GM19099 (cell line): Measurements from ENCODE around the gene CDC42EP2.

ENCODE experiments used
- POLR2A ChIP-seq: IDR thresholded peaks from 3 replicates; pipeline ENCODE4 v1.6.1; 2011; ENCODE audit warnings: low read depth; ENCODE audit not compliant: insufficient read length; ENCODE audit errors: extremely low read depth

Gene CDC42EP2

DNA sequence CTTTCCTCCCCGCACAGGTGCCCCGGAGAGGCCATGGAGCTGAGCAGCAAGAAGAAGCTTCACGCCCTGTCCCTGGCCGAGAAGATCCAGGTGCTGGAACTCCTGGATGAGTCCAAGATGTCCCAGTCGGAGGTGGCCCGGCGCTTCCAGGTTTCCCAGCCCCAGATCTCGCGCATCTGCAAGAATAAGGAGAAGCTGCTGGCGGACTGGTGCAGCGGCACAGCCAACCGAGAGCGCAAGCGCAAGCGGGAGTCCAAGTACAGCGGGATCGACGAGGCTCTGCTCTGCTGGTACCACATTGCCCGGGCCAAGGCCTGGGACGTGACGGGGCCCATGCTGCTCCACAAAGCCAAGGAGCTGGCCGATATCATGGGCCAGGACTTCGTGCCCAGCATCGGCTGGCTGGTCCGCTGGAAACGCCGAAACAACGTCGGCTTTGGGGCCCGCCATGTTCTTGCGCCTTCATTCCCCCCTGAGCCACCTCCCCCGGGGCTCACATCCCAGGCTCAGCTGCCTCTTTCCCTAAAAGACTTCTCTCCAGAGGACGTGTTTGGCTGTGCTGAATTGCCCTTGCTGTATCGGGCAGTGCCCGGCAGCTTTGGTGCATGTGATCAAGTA lies 41.2 kb downstream of the CDC42EP2 start:
- no peak for TF ChIP-seq POLR2A

DNA sequence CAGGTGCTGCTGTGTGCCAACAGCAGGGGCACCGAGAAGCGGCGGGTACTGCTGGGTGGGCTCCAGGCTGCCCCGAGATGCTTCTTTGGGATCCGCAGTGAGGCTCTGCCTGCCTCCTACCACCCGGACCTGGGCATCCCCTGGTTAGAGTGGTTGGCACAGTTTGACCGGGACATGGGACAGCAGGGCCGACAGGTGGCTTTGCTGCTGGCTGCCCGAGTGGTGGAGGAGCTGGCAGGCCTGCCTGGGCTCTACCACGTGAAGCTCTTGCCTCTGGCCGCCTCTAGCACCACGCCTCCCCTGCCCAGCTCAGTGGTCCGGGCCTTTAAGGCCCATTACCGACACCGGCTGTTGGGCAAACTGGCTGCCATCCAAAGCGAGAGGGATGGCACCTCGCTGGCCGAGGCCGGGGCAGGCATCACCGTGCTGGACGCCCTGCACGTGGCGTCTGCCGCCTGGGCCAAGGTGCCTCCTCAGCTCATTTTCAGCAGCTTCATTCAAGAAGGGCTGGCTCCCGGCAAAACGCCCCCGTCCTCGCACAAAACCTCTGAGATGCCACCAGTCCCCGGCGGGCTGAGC lies 41.8 kb downstream of the CDC42EP2 start:
- TF ChIP-seq POLR2A: no peak

DNA sequence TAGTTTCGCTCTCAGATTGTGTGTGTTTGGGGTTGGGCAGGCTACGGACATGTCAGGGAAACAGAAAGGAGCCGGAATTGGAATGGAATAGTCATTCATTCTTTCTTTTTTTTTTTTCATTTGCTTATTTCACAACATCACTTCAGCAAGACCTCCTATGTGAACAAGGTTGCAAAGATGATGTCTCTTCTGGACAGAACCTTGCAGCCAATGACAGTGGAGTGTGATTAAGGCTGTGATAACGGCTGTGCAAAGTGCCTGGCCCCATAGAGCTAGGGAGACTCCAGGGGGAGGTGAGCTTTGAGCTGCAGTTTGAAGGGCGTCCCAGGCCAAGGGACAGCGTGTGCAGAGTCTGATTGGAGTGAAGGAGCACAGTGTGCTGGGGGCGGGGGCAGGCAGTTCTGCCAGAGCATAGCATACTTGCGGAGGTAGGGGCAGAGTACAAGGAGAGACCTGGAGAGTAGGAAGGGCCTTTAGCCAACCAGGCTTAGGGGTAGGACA lies 43.2 kb downstream of the CDC42EP2 start:
- no peak for TF ChIP-seq POLR2A

- no peak for TF ChIP-seq POLR2A
These were observed 47.8 kb downstream of the CDC42EP2 start for GRCh38 chr11:65362320-65362931.

DNA sequence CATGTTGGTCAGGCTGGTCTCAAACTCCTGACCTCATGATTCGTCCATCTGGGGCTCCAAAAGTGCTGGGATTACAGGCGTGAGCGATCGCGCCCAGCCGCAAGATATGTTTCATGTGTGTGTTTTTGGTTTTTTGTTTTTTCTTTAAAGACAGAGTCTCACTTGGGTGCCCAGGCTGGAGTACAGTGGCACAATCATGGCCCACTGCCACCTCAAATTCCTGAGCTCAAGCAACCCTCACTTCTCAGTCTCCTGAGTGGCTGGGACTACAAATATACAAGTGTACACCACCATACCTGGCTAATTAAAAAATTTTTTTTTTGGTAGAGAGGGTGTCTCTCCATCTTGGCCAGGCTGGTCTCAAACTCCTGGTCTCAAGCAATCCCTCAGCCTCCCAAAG lies 48.3 kb downstream of the CDC42EP2 start:
- no peak for TF ChIP-seq POLR2A

- TF ChIP-seq POLR2A: no peak
These were observed 49.1 kb downstream of the CDC42EP2 start for GRCh38 chr11:65363770-65364169.

- TF ChIP-seq POLR2A: no peak
These were observed 51.7 kb downstream of the CDC42EP2 start for GRCh38 chr11:65366340-65366773.

GRCh38 chr11:65370659-65371049 lies 56.0 kb downstream of the CDC42EP2 start:
- TF ChIP-seq POLR2A: no peak
